Measurements from ENCODE around the gene NOTCH2NLA. TPM values are rescaled to one million over a fixed set of nuclear protein-coding genes. Genes with fewer than 3 reads are reported as not detected.
"Not testable (repeated sequence)": the region's sequence is repeated elsewhere in the genome, so short reads cannot be mapped to it uniquely, and the experiment has no call there.

Gene NOTCH2NLA
- 44.1 and 51.8 TPM in 2 replicates for total RNA-seq

- H3K4me3 ChIP-seq (ENCODE audit: low read depth, low read length), result peak within 1 kb of the TSS; percentile 50
- H3K27me3 ChIP-seq (ENCODE audit: control insufficient read depth, insufficient read depth, low read length); DNase-seq (ENCODE audit: low read depth); H3K36me3 ChIP-seq (ENCODE audit: control insufficient read depth, insufficient read depth, low read length): not testable (repeated sequence)
Observed at GRCh38 chr1:146228710-146229477, at the start of gene NOTCH2NLA. Gene NOTCH2NLA (minus strand): TSS chr1:146229021. CDS start chr1:146189337, 39,684 bp downstream.

- not testable (repeated sequence) for H3K36me3 ChIP-seq (ENCODE audit: control insufficient read depth, insufficient read depth, low read length); H3K4me3 ChIP-seq (ENCODE audit: low read depth, low read length); H3K27me3 ChIP-seq (ENCODE audit: control insufficient read depth, insufficient read depth, low read length); DNase-seq (ENCODE audit: low read depth)
Observed at GRCh38 chr1:146278346-146278745, 49.5 kb upstream of the NOTCH2NLA start.

- H3K27me3 ChIP-seq (ENCODE audit: control insufficient read depth, insufficient read depth, low read length); H3K36me3 ChIP-seq (ENCODE audit: control insufficient read depth, insufficient read depth, low read length); DNase-seq (ENCODE audit: low read depth); H3K4me3 ChIP-seq (ENCODE audit: low read depth, low read length): not testable (repeated sequence)
Observed at GRCh38 chr1:146277087-146277486, 48.3 kb upstream of the NOTCH2NLA start.

- not testable (repeated sequence) for H3K36me3 ChIP-seq (ENCODE audit: control insufficient read depth, insufficient read depth, low read length)
Observed at GRCh38 chr1:146274083-146274482, 45.3 kb upstream of the NOTCH2NLA start.

GRCh38 chr1:146273194-146273593 lies 44.4 kb upstream of the NOTCH2NLA start:
- not testable (repeated sequence) for H3K36me3 ChIP-seq (ENCODE audit: control insufficient read depth, insufficient read depth, low read length); H3K4me3 ChIP-seq (ENCODE audit: low read depth, low read length); DNase-seq (ENCODE audit: low read depth); H3K27me3 ChIP-seq (ENCODE audit: control insufficient read depth, insufficient read depth, low read length)

More at GRCh38 chr1:146274083-146274482, 45.3 kb upstream of the NOTCH2NLA start:
- not testable (repeated sequence) for H3K27me3 ChIP-seq (ENCODE audit: control insufficient read depth, insufficient read depth, low read length); DNase-seq (ENCODE audit: low read depth); H3K4me3 ChIP-seq (ENCODE audit: low read depth, low read length)

GRCh38 chr1:146272734-146273133 lies 43.9 kb upstream of the NOTCH2NLA start:
- not testable (repeated sequence) for H3K27me3 ChIP-seq (ENCODE audit: control insufficient read depth, insufficient read depth, low read length); H3K36me3 ChIP-seq (ENCODE audit: control insufficient read depth, insufficient read depth, low read length); DNase-seq (ENCODE audit: low read depth); H3K4me3 ChIP-seq (ENCODE audit: low read depth, low read length)

- H3K27me3 ChIP-seq (ENCODE audit: control insufficient read depth, insufficient read depth, low read length); H3K4me3 ChIP-seq (ENCODE audit: low read depth, low read length); H3K36me3 ChIP-seq (ENCODE audit: control insufficient read depth, insufficient read depth, low read length); DNase-seq (ENCODE audit: low read depth): not testable (repeated sequence)
Observed at GRCh38 chr1:146271977-146272376, 43.2 kb upstream of the NOTCH2NLA start.

- not testable (repeated sequence) for H3K27me3 ChIP-seq (ENCODE audit: control insufficient read depth, insufficient read depth, low read length); DNase-seq (ENCODE audit: low read depth); H3K36me3 ChIP-seq (ENCODE audit: control insufficient read depth, insufficient read depth, low read length); H3K4me3 ChIP-seq (ENCODE audit: low read depth, low read length)
Observed at GRCh38 chr1:146270129-146270528, 41.3 kb upstream of the NOTCH2NLA start.

GRCh38 chr1:146266179-146266748 lies 37.4 kb upstream of the NOTCH2NLA start:
- H3K4me3 ChIP-seq (ENCODE audit: low read depth, low read length); H3K27me3 ChIP-seq (ENCODE audit: control insufficient read depth, insufficient read depth, low read length); H3K36me3 ChIP-seq (ENCODE audit: control insufficient read depth, insufficient read depth, low read length); DNase-seq (ENCODE audit: low read depth): not testable (repeated sequence)

- not testable (repeated sequence) for H3K36me3 ChIP-seq (ENCODE audit: control insufficient read depth, insufficient read depth, low read length); DNase-seq (ENCODE audit: low read depth); H3K27me3 ChIP-seq (ENCODE audit: control insufficient read depth, insufficient read depth, low read length); H3K4me3 ChIP-seq (ENCODE audit: low read depth, low read length)
Observed at GRCh38 chr1:146264761-146265160, 35.9 kb upstream of the NOTCH2NLA start.

GRCh38 chr1:146260006-146260730 lies 31.3 kb upstream of the NOTCH2NLA start:
- H3K36me3 ChIP-seq (ENCODE audit: control insufficient read depth, insufficient read depth, low read length); DNase-seq (ENCODE audit: low read depth); H3K27me3 ChIP-seq (ENCODE audit: control insufficient read depth, insufficient read depth, low read length); H3K4me3 ChIP-seq (ENCODE audit: low read depth, low read length): not testable (repeated sequence)

GRCh38 chr1:146257992-146258552 lies 29.3 kb upstream of the NOTCH2NLA start:
- DNase-seq (ENCODE audit: low read depth); H3K4me3 ChIP-seq (ENCODE audit: low read depth, low read length); H3K36me3 ChIP-seq (ENCODE audit: control insufficient read depth, insufficient read depth, low read length); H3K27me3 ChIP-seq (ENCODE audit: control insufficient read depth, insufficient read depth, low read length): not testable (repeated sequence)

- H3K4me3 ChIP-seq (ENCODE audit: low read depth, low read length); H3K36me3 ChIP-seq (ENCODE audit: control insufficient read depth, insufficient read depth, low read length); H3K27me3 ChIP-seq (ENCODE audit: control insufficient read depth, insufficient read depth, low read length); DNase-seq (ENCODE audit: low read depth): not testable (repeated sequence)
Observed at GRCh38 chr1:146254569-146255197, 25.9 kb upstream of the NOTCH2NLA start.

- not testable (repeated sequence) for H3K27me3 ChIP-seq (ENCODE audit: control insufficient read depth, insufficient read depth, low read length); DNase-seq (ENCODE audit: low read depth); H3K36me3 ChIP-seq (ENCODE audit: control insufficient read depth, insufficient read depth, low read length); H3K4me3 ChIP-seq (ENCODE audit: low read depth, low read length)
Observed at GRCh38 chr1:146253249-146253855, 24.5 kb upstream of the NOTCH2NLA start.
